H9 (cell line): Measurements from ENCODE around the gene TEK. TPM values are rescaled to one million over a fixed set of nuclear protein-coding genes. Genes with fewer than 3 reads are reported as not detected.

Experiments
- DNase-seq: peaks from one replicate; pipeline ENCODE4 v3.0.0-alpha.2; 2017
- H2AFZ ChIP-seq: one replicate; pipeline ENCODE4 v1.6.1; 2013; ENCODE audit warnings: mild to moderate bottlenecking, low read length, control low read depth, moderate library complexity
- H2AK5ac ChIP-seq: 2 replicates; pipeline ENCODE4 v1.6.1; 2013; ENCODE audit warnings: low read length, control low read depth, mixed read lengths; ENCODE audit not compliant: insufficient read length
- H2BK120ac ChIP-seq: one replicate; pipeline ENCODE4 v1.6.1; 2013; ENCODE audit warnings: low read depth, mild to moderate bottlenecking, low read length, control low read depth, inconsistent platforms; ENCODE audit not compliant: poor library complexity, severe bottlenecking
- H2BK12ac ChIP-seq: 2 replicates; pipeline ENCODE4 v1.6.1; 2013; ENCODE audit warnings: low read length, control low read depth, mixed read lengths, low read depth; ENCODE audit not compliant: insufficient read length
- H2BK15ac ChIP-seq: 2 replicates; pipeline ENCODE4 v1.6.1; 2013; ENCODE audit warnings: low read depth, low read length, control low read depth
- H2BK20ac ChIP-seq: one replicate; pipeline ENCODE4 v1.6.1; 2013; ENCODE audit warnings: low read depth, mild to moderate bottlenecking, low read length, control low read depth, inconsistent platforms; ENCODE audit not compliant: poor library complexity, severe bottlenecking
- H2BK5ac ChIP-seq: 2 replicates; pipeline ENCODE4 v1.6.1; 2013; ENCODE audit warnings: low read length, control low read depth, mixed read lengths; ENCODE audit not compliant: insufficient read length
- H3K14ac ChIP-seq: 2 replicates; pipeline ENCODE4 v1.6.1; 2013; ENCODE audit warnings: low read length, control low read depth; ENCODE audit not compliant: insufficient read depth
- H3K18ac ChIP-seq: 2 replicates; pipeline ENCODE4 v1.6.1; 2013; ENCODE audit warnings: low read depth, mild to moderate bottlenecking, mixed read lengths, low read length, control low read depth; ENCODE audit not compliant: insufficient read length
- H3K23ac ChIP-seq: 2 replicates; pipeline ENCODE4 v1.6.1; 2013; ENCODE audit warnings: low read length, control low read depth, mixed read lengths, low read depth; ENCODE audit not compliant: insufficient read length
- H3K23me2 ChIP-seq: 2 replicates; pipeline ENCODE4 v1.6.1; 2013; ENCODE audit warnings: low read depth, mild to moderate bottlenecking, mixed read lengths, low read length, control low read depth; ENCODE audit not compliant: insufficient read length, poor library complexity, severe bottlenecking
- H3K27ac ChIP-seq: 2 replicates; pipeline ENCODE4 v1.5.1; 2013; ENCODE audit warnings: low read length, control low read depth, mixed read lengths, low read depth; ENCODE audit not compliant: insufficient read length
- H3K27me3 ChIP-seq: 2 replicates; pipeline ENCODE4 v1.6.1; 2013; ENCODE audit warnings: low read length, control low read depth, inconsistent platforms; ENCODE audit not compliant: insufficient read depth
- H3K4ac ChIP-seq: 2 replicates; pipeline ENCODE4 v1.6.1; 2013; ENCODE audit warnings: low read depth, mild to moderate bottlenecking, control low read depth, inconsistent platforms, low read length, moderate library complexity
- H3K4me1 ChIP-seq: 2 replicates; pipeline ENCODE4 v1.6.1; 2013; ENCODE audit warnings: low read length, control low read depth, inconsistent platforms; ENCODE audit not compliant: insufficient read depth
- H3K4me2 ChIP-seq: 2 replicates; pipeline ENCODE4 v1.6.1; 2013; ENCODE audit warnings: low read length, control low read depth, mixed read lengths; ENCODE audit not compliant: insufficient read length, insufficient read depth
- H3K56ac ChIP-seq: 2 replicates; pipeline ENCODE4 v1.6.1; 2013; ENCODE audit warnings: low read depth, mild to moderate bottlenecking, mixed read lengths, low read length, control low read depth; ENCODE audit not compliant: insufficient read length
- H3K79me1 ChIP-seq: 2 replicates; pipeline ENCODE4 v1.6.1; 2013; ENCODE audit warnings: low read depth, mild to moderate bottlenecking, moderate library complexity, low read length, control low read depth, inconsistent platforms; ENCODE audit not compliant: insufficient read depth, poor library complexity, severe bottlenecking
- H3K79me2 ChIP-seq: 2 replicates; pipeline ENCODE4 v1.6.1; 2013; ENCODE audit warnings: low read length, control low read depth, inconsistent platforms; ENCODE audit not compliant: insufficient read depth
- H3K9ac ChIP-seq: 2 replicates; pipeline ENCODE4 v1.6.1; 2013; ENCODE audit warnings: low read length, control low read depth, mixed read lengths; ENCODE audit not compliant: insufficient read length; ENCODE audit errors: extremely low read depth
- H3K9me3 ChIP-seq: one replicate; pipeline ENCODE4 v1.6.1; 2013; ENCODE audit warnings: low read depth, low read length, inconsistent platforms; ENCODE audit not compliant: control insufficient read depth
- H3T11ph ChIP-seq: one replicate; pipeline ENCODE4 v1.6.1; 2013; ENCODE audit warnings: mild to moderate bottlenecking, low read length, control low read depth, inconsistent platforms
- H4K20me1 ChIP-seq: one replicate; pipeline ENCODE4 v1.6.1; 2013; ENCODE audit not compliant: control insufficient read depth, insufficient read length, insufficient read depth
- H4K5ac ChIP-seq: 2 replicates; pipeline ENCODE4 v1.6.1; 2013; ENCODE audit warnings: low read depth, mild to moderate bottlenecking, mixed read lengths, low read length, control low read depth; ENCODE audit not compliant: insufficient read length
- H4K8ac ChIP-seq: replicated peaks from 2 replicates; pipeline ENCODE4 v1.6.1; 2013; ENCODE audit warnings: low read length, control low read depth, mixed read lengths, low read depth; ENCODE audit not compliant: insufficient read length
- H4K91ac ChIP-seq: 2 replicates; pipeline ENCODE4 v1.6.1; 2013; ENCODE audit warnings: low read depth, mild to moderate bottlenecking, moderate library complexity, mixed read lengths, low read length, control low read depth; ENCODE audit not compliant: insufficient read length
- H3K27ac Mint-ChIP-seq, 3 experiments: 2 replicates in 2 of 3; 3 replicates in 1 of 3; pipeline ENCODE4 v1.8.0; 2020 to 2021; ENCODE audit warnings: mixed read lengths in 3 of 3, mild to moderate bottlenecking in 1 of 3, moderate library complexity in 1 of 3
- H3K27me3 Mint-ChIP-seq: 2 replicates; pipeline ENCODE4 v1.8.0; 2021; ENCODE audit warnings: low read depth, mild to moderate bottlenecking, moderate library complexity, mixed read lengths
- H3K36me3 Mint-ChIP-seq, 3 experiments: 2 replicates in 2 of 3; 3 replicates in 1 of 3; pipeline ENCODE4 v1.8.0; 2020 to 2021; ENCODE audit warnings: low read depth in 3 of 3, mixed read lengths in 3 of 3; ENCODE audit not compliant: insufficient read depth in 1 of 3
- H3K4me1 Mint-ChIP-seq, 2 experiments: 2 replicates each; pipeline ENCODE4 v1.8.0; 2020; ENCODE audit warnings: mixed read lengths in 2 of 2
- H3K4me3 Mint-ChIP-seq, 2 experiments: 2 replicates in 1 of 2; 3 replicates in 1 of 2; pipeline ENCODE4 v1.8.0; 2020 to 2021; ENCODE audit warnings: mild to moderate bottlenecking in 2 of 2, mixed read lengths in 2 of 2, moderate library complexity in 1 of 2
- H3K9me3 Mint-ChIP-seq, 2 experiments: 2 replicates in 1 of 2; 3 replicates in 1 of 2; pipeline ENCODE4 v1.8.0; 2020; ENCODE audit warnings: mild to moderate bottlenecking in 2 of 2, mixed read lengths in 2 of 2, moderate library complexity in 1 of 2
- CTCF ChIP-seq: fragments of 200-600 bp; sonication (generic); conservative IDR thresholded peaks from 3 replicates; pipeline ENCODE4 v1.8.0; 2021; ENCODE audit warnings: antibody characterized with exemption, mild to moderate bottlenecking
- total RNA-seq: library from RNA; stranded (reverse); gene quantifications from 2 replicates; pipeline ENCODE4 v1.2.1, GENCODE V29; 2021

TEK gene
- total RNA-seq, 1 experiment from 2014 or later: 1.8 TPM

- Mint-ChIP-seq H3K27ac (no peak overlapping the region), H3K36me3 (no peaks in the 10 kb centered on the region; a peak in 1 of 7 replicates), H3K4me1 (peaks cover 2 to 3% of the 10 kb centered on the region in 2 experiments; a peak in 2 of 4 replicates), H3K4me3 (no peak overlapping the region), H3K9me3 (peaks cover 0 to 5% of the 10 kb centered on the region in 2 experiments; a peak in 2 of 5 replicates), H3K27me3 (no peaks in the 10 kb centered on the region)
- no peaks in the 10 kb centered on the region for H3K9me3 ChIP-seq
- H2BK12ac ChIP-seq: no peak overlapping the region
- no peak overlapping the region for H4K8ac ChIP-seq
- H3K14ac ChIP-seq: no peak overlapping the region
- no peak overlapping the region for H3T11ph ChIP-seq
- H3K18ac ChIP-seq: no peak overlapping the region
- no peaks in the 10 kb centered on the region for H3K27me3 ChIP-seq
- H3K56ac ChIP-seq: no peak overlapping the region
- H3K4me1 ChIP-seq: peaks cover 2% of the 10 kb centered on the region; the same call in 1 of the 2 replicates
- H3K27ac ChIP-seq: no peak overlapping the region
- H2BK5ac ChIP-seq: no peak overlapping the region
- no peak overlapping the region for H4K5ac ChIP-seq
- no peaks in the 10 kb centered on the region for H3K23me2 ChIP-seq
- H3K9ac ChIP-seq: no peak overlapping the region
- no peaks in the 10 kb centered on the region for H4K20me1 ChIP-seq
- H3K4me2 ChIP-seq: no peak overlapping the region
- no peak overlapping the region for H2BK120ac ChIP-seq
- no peak overlapping the region for H4K91ac ChIP-seq
- DNase-seq: no peak
- H2AFZ ChIP-seq: no peak overlapping the region
- H3K23ac ChIP-seq: no peak overlapping the region
- TF ChIP-seq CTCF: no peak
- H3K79me1 ChIP-seq: no peaks in the 10 kb centered on the region
- no peak overlapping the region for H2AK5ac ChIP-seq
- no peak overlapping the region for H3K4ac ChIP-seq
- H3K79me2 ChIP-seq: no peaks in the 10 kb centered on the region
- no peak overlapping the region for H2BK20ac ChIP-seq
- H2BK15ac ChIP-seq: no peak overlapping the region
Measured at GRCh38 chr9:27248702-27249101, 139.7 kb downstream of the TEK start.
